ENCODE measurements around the gene MYF5.
A peak's percentile ranks its signal among the peaks of the same experiment; 100 is the strongest.

Gene MYF5

DNA sequence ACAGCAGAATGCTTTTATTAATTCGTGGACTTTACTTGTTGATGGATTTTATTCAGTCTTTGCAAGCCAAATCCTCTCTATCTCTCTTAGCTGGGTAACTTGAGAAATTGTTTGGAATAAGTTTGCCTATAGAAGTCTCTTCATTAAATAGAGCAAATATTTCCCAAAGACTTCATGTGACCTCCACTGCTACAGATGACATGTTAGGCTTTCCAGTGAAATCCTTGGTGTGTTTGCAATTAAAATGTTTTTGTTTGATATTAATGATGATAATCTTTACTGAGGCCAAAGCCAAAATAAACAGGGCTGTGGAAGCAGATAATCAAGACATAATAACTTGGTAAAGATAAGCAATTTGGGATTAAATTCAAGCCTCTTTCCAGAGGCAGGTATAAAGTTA, 4.8 kb upstream of the MYF5 start:
- peak overlapping the region; percentile 45 for H3K27ac ChIP-seq
- TF ChIP-seq, protein P1, sequence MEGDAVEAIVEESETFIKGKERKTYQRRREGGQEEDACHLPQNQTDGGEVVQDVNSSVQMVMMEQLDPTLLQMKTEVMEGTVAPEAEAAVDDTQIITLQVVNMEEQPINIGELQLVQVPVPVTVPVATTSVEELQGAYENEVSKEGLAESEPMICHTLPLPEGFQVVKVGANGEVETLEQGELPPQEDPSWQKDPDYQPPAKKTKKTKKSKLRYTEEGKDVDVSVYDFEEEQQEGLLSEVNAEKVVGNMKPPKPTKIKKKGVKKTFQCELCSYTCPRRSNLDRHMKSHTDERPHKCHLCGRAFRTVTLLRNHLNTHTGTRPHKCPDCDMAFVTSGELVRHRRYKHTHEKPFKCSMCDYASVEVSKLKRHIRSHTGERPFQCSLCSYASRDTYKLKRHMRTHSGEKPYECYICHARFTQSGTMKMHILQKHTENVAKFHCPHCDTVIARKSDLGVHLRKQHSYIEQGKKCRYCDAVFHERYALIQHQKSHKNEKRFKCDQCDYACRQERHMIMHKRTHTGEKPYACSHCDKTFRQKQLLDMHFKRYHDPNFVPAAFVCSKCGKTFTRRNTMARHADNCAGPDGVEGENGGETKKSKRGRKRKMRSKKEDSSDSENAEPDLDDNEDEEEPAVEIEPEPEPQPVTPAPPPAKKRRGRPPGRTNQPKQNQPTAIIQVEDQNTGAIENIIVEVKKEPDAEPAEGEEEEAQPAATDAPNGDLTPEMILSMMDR (IDR thresholded peaks at IDR 0.05), result no peak
- no peak for TF ChIP-seq ZFX (IDR thresholded peaks at IDR 0.05; ENCODE audit: borderline replicate concordance)

DNA sequence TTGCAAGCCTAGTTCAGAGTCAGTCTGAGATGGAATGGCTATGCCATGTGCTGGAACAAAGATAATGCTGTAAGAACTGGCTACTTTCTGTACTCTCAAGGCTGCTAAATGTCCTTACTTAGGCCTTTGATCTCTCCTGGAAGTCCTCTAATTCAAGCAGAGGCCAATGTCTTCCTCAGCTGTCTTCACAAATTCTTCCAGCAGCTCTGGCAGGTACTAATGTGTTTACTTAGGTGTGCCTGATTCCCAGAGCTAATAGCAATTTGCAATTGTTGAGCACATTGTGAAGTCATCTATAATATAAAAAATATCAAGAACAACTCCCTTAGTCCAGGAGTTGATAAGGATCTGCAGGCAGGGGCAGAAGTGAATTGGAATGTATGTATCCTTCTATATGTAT, 3.8 kb upstream of the MYF5 start:
- TF ChIP-seq ZFX (IDR thresholded peaks at IDR 0.05; ENCODE audit: borderline replicate concordance), result no peak
- TF ChIP-seq, protein P1 (IDR thresholded peaks at IDR 0.05), result no peak
- H3K27ac ChIP-seq, result peak overlapping the region; percentile 45

DNA sequence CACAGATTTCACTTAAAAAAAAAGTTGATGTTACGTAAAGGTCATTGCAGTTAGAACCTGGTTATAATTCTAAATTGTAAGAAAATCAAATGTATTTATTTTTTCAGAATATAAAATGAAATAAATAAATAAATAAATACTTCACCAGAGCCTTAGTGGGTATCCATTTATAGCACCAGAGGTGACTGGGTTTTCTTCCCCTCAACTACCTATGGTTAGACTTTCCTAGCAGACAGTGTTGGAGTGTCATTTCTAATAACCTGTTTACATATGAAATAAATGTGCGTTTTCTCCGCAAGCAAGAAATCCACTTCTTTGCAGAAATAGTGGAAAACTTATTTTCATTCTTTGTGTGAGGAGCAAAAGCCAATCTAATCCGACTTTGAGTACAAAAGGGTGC, 3.3 kb upstream of the MYF5 start:
- no peak overlapping the region for H3K27ac ChIP-seq
- no peak for TF ChIP-seq ZFX (IDR thresholded peaks at IDR 0.05; ENCODE audit: borderline replicate concordance)

DNA sequence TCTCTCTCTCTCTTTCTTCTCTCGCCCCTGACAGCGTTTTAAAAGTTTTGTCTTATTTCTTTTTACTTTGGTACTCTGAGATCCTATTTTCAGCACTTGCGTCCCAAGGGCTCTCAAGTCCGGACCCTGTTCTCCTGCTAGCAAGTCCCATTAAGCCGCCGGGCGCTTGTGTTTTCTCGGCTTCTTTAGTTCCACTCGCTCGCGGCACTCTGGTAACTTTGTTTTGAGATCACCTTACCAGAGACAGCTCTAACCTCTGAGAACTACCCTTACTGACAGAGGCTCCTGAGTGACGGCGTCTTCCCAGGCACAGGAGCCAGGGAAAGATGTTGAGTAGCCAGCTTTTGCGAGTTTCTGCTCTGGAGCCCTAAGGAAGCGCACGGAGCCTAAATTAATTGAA, 2.7 kb upstream of the MYF5 start:
- TF ChIP-seq, protein P1 (IDR thresholded peaks at IDR 0.05), result no peak
- TF ChIP-seq ZFX (IDR thresholded peaks at IDR 0.05; ENCODE audit: borderline replicate concordance), result no peak
- no peak overlapping the region for H3K27ac ChIP-seq

DNA sequence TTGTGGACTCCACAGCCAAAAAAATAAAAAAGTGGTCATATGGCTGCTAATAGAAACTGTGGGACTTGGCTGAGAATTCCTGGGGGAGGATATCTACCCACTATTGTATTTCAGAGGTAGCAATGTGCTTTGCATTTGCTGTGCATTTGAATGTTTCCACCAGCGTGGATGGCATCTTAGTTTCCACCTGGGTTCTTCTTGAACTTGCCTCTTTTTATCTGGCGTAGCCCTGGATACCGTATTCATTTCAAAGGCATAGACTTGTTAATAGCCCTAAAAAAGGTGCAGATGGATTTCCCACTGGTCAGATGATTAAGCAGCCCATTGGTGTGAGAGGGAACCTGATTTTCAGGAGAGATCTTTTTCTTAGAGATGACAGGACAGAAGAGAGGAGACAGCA, 1.9 kb upstream of the MYF5 start:
- no peak overlapping the region for H3K27ac ChIP-seq
- no peak for TF ChIP-seq ZFX (IDR thresholded peaks at IDR 0.05; ENCODE audit: borderline replicate concordance)
- TF ChIP-seq, protein P1 (IDR thresholded peaks at IDR 0.05), result no peak

DNA sequence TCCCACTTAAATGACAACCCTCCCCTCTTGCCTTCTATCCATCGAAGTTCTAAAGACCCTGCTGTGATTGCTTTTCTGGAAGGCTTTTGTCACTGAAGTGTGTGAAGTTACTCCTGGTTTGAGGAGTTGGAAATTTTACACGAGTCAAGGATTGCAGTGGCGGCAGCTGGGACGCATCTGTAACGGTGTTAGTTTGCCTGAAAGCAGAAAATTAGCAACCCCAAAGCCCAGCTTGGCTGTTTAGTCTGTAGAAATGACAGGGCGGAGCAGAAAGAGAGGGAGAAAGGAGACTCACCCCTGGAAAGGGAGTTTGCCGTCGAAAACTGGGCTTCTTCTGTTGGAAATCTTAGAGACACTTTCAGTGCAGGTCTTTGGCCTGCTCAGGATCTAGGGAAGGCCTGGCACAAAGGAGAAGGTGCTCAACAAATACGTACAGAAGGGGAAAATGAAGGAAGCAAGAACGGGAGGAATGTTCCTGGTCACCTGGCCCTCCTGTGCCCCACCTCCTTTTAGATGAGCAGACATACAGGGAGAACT, 931 bp upstream of the MYF5 start:
- no peak overlapping the region for H3K27ac ChIP-seq
- TF ChIP-seq, protein P1 (IDR thresholded peaks at IDR 0.05), result no peak
- TF ChIP-seq ZFX (IDR thresholded peaks at IDR 0.05; ENCODE audit: borderline replicate concordance), result no peak

DNA sequence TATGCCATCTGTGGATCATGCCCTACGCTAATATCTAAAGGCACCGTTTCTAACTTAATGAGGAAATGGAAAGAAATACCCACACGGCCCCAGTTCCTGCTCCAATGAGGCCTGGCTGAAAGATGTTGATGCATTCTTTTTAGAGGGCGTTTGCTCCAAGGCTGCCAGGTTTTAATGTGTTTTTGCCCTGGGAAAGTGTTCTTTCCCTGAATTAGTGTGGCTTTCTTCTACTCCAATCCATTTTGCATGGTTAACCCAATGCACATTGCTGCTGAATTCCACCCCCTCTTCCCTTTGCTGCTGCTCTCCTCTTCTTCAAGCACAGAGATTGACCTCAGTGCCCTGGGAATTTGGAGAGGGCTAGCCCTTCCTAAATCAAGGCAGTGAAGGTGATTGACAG, 1.1 kb downstream of the MYF5 start:
- TF ChIP-seq, protein P1 (IDR thresholded peaks at IDR 0.05), result no peak
- no peak for TF ChIP-seq ZFX (IDR thresholded peaks at IDR 0.05; ENCODE audit: borderline replicate concordance)
- H3K27ac ChIP-seq, result no peak overlapping the region

DNA sequence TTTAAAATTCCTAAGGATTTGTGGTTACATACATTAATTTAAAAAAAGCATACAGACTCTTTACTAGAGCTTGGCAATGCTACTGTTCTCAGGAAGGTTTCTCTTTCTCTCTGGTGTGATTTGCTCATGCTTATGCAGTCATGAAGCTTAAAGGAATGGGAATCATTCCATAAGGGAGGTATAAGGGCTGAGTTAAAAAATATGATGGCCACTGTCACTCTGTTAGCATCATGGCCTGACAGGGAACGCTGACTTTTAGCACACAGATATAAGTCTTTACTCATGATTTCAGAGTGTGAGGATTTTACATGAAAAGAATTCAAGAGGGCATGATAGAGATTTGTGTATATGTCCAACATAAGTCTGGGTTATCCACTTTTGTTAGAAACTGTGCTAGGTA, 3.8 kb downstream of the MYF5 start:
- no peak overlapping the region for H3K27ac ChIP-seq
- TF ChIP-seq, protein P1 (IDR thresholded peaks at IDR 0.05), result no peak
- no peak for TF ChIP-seq ZFX (IDR thresholded peaks at IDR 0.05; ENCODE audit: borderline replicate concordance)
